Dermis lymphatic vessel endothelial cell (primary cell): Measurements from ENCODE around the gene CD300E. TPM values are rescaled to one million over a fixed set of nuclear protein-coding genes. Genes with fewer than 3 reads are reported as not detected.

Source experiments
- total RNA-seq: library from RNA; depleted of rRNA; stranded (reverse); fragments of >200 nt; gene quantifications from 2 replicates; pipeline ENCODE4 v1.2.1, GENCODE V29; 2014

Gene CD300E
- total RNA-seq, result not detected in 2 replicates

GRCh38 chr17:74623693-74624093 is at the start of gene CD300E:
TSS of gene CD300E (minus strand) at chr17:74623738. CDS start at chr17:74623621, 117 bp downstream.

GRCh38 chr17:74592087-74592990 is 31.2 kb downstream of the CD300E start, which contains the start of gene CD300LD:
TSS of gene CD300LD (minus strand) at chr17:74592283. CDS start at chr17:74592202, 81 bp downstream.

GRCh38 chr17:74567397-74567796 is 56.1 kb downstream of the CD300E start, which contains the start of gene CD300H:
TSS of gene CD300H (minus strand) at chr17:74567509.

Other genes with a start within 250 kb of the CD300E start
- 3.9 and 14.3 TPM in 2 replicates for gene GPRC5C, start 191.7 kb downstream of the CD300E start, total RNA-seq
- gene CD300A, start 157.1 kb downstream of the CD300E start, total RNA-seq, result not detected in 2 replicates
- gene CD300LB, start 92.3 kb downstream of the CD300E start, total RNA-seq, result not detected in 2 replicates
- not detected in 2 replicates for gene CD300C, start 77.6 kb downstream of the CD300E start, total RNA-seq
- not detected in 2 replicates for gene CD300H, start 56.2 kb downstream of the CD300E start, total RNA-seq
- not detected in 2 replicates for gene CD300LD, start 31.5 kb downstream of the CD300E start, total RNA-seq
- not detected in 2 replicates for gene CD300LF, start 89.2 kb upstream of the CD300E start, total RNA-seq
- gene RAB37, start 113.5 kb upstream of the CD300E start, total RNA-seq, result 0.22 and 0.26 TPM in 2 replicates
- 4.2 and 5.8 TPM in 2 replicates for gene NHERF1, start 124.9 kb upstream of the CD300E start, total RNA-seq
- gene NAT9, start 152.6 kb upstream of the CD300E start, total RNA-seq, result 23.4 and 25.4 TPM in 2 replicates
- under 0.01 TPM in 1 of 2 replicates, not detected in the other for gene GRIN2C, start 236.1 kb upstream of the CD300E start, total RNA-seq
- gene FDXR, start 249.3 kb upstream of the CD300E start, total RNA-seq, result 19.3 and 20.4 TPM in 2 replicates